CD4-positive, alpha-beta memory T cell (primary cell): ENCODE measurements around the gene XPNPEP3. TPM values are rescaled to one million over a fixed set of nuclear protein-coding genes. Genes with fewer than 3 reads are reported as not detected.

Source experiments
- CTCF ChIA-PET: fragments of 350-600 bp; sonication (Branson Sonifier 250); formaldehyde crosslinking; loops from one replicate; lab custom pipeline; 2021; ENCODE audit warnings: inconsistent platforms; ENCODE audit not compliant: partially characterized antibody; lab: Charles Lee
- POLR2A ChIA-PET: fragments of 350-600 bp; sonication (Branson Sonifier 250); formaldehyde crosslinking; loops from one replicate; lab custom pipeline; 2021; ENCODE audit not compliant: partially characterized antibody; lab: Charles Lee
- DNase-seq, 5 donors: peaks; one replicate each; pipeline versions ENCODE4 v3.0.0 to v3.0.0-alpha.2; 2020 to 2022; ENCODE audit warnings: mixed read lengths in 1 of 5
- H3K27ac ChIP-seq: one replicate; pipeline ENCODE4 v1.7.0; 2013; ENCODE audit warnings: low read depth, low read length
- H3K27me3 ChIP-seq: 2 replicates; pipeline ENCODE4 v1.7.0; 2013; ENCODE audit warnings: mild to moderate bottlenecking, low read length, moderate library complexity; ENCODE audit not compliant: insufficient read depth
- H3K36me3 ChIP-seq: 2 replicates; pipeline ENCODE4 v1.7.0; 2013; ENCODE audit warnings: mild to moderate bottlenecking, low read length, moderate library complexity; ENCODE audit not compliant: insufficient read depth
- H3K4me1 ChIP-seq: 2 replicates; pipeline ENCODE4 v1.7.0; 2013; ENCODE audit warnings: mild to moderate bottlenecking, low read length, moderate library complexity; ENCODE audit not compliant: insufficient read depth
- H3K4me3 ChIP-seq, 2 donors: one replicate each; pipeline ENCODE4 v1.7.0; 2013; ENCODE audit warnings: low read length in 2 of 2, mild to moderate bottlenecking in 1 of 2
- H3K9me3 ChIP-seq, 2 donors: one replicate each; pipeline ENCODE4 v1.7.0; 2013; ENCODE audit warnings: low read length in 2 of 2, control low read depth in 1 of 2; ENCODE audit not compliant: control insufficient read depth in 1 of 2
- H3K27ac Mint-ChIP-seq, 7 donors: one replicate each; pipeline ENCODE4 v1.8.0; 2020 to 2021; ENCODE audit warnings: mixed read lengths in 7 of 7, mild to moderate bottlenecking in 6 of 7, inconsistent platforms in 3 of 7, moderate library complexity in 3 of 7
- H3K27me3 Mint-ChIP-seq, 2 donors: one replicate each; pipeline ENCODE4 v1.8.0; 2020 to 2021; ENCODE audit warnings: mixed read lengths in 2 of 2
- H3K36me3 Mint-ChIP-seq, 2 donors: one replicate each; pipeline ENCODE4 v1.8.0; 2020 to 2021; ENCODE audit warnings: mixed read lengths in 2 of 2, inconsistent platforms in 1 of 2, mild to moderate bottlenecking in 1 of 2
- H3K4me1 Mint-ChIP-seq, 4 donors: one replicate each; pipeline ENCODE4 v1.8.0; 2020 to 2021; ENCODE audit warnings: mixed read lengths in 4 of 4, mild to moderate bottlenecking in 1 of 4
- H3K4me3 Mint-ChIP-seq, 8 donors: one replicate each; pipeline ENCODE4 v1.8.0; 2020 to 2021; ENCODE audit warnings: mixed read lengths in 8 of 8, mild to moderate bottlenecking in 7 of 8, moderate library complexity in 6 of 8, inconsistent platforms in 3 of 8
- H3K9me3 Mint-ChIP-seq, 8 donors: one replicate each; pipeline ENCODE4 v1.8.0; 2020 to 2021; ENCODE audit warnings: mixed read lengths in 8 of 8, mild to moderate bottlenecking in 5 of 8, inconsistent platforms in 3 of 8, moderate library complexity in 1 of 8
- intact Hi-C: fragments of 100-400 bp; cut with micrococcal nuclease; formaldehyde crosslinking; loops from one replicate; pipeline ENCODE4 v1.15.1; 2023
- polyA plus RNA-seq, 2 donors: library from polyadenylated mRNA; unstranded; fragments of 300-500 nt; fragmentation: Illumina TruSeq; gene quantifications; one replicate each; pipeline ENCODE4 v1.2.3, GENCODE V29; 2021
- total RNA-seq, 2 experiments: library from RNA; stranded (reverse); gene quantifications; one replicate each; pipeline ENCODE4 v1.2.3, GENCODE V29; 2021

XPNPEP3 gene
- total and polyA plus RNA-seq, 4 experiments from 2014 or later: 3.7 to 20.0 (median 13.8) TPM

- Histone ChIP-seq H3K9me3 (no peaks in the 10 kb centered on the region), H3K27me3 (no peaks in the 10 kb centered on the region), H3K4me3 (no peak overlapping the region), H3K27ac (no peak overlapping the region), H3K4me1 (no peaks in the 10 kb centered on the region), H3K36me3 (no peaks in the 10 kb centered on the region)
- Mint-ChIP-seq H3K27ac (no peak overlapping the region), H3K4me3 (no peak overlapping the region), H3K4me1 (peaks cover 0 to 1% (median 0%) of the 10 kb centered on the region in 4 donors), H3K9me3 (no peaks in the 10 kb centered on the region), H3K36me3 (peaks cover 4 to 7% of the 10 kb centered on the region in 2 donors), H3K27me3 (no peaks in the 10 kb centered on the region)
- no peak for DNase-seq
- CTCF ChIA-PET: no interaction called here
- POLR2A ChIA-PET: interaction anchor here (0.9 kb wide), 1 partner anchor 17 kb away, joined by 3 read pairs; the partner anchor contains the start of gene XPNPEP3
- intact Hi-C loops: no loop called here
Measured at GRCh38 chr22:40874016-40874415, 17.1 kb downstream of the XPNPEP3 start.

- H3K27ac Mint-ChIP-seq: no peak overlapping the region
- H3K4me1 Mint-ChIP-seq: peaks cover 0 to 1% (median 0%) of the 10 kb centered on the region in 4 donors
- ChIA-PET CTCF (interaction anchor here (1.3 kb wide), 1 partner anchor 8 kb away, joined by 3 read pairs; no protein-coding TSS in a partner anchor), POLR2A (interaction anchor here (0.9 kb wide), 1 partner anchor 18 kb away, joined by 3 read pairs; the partner anchor contains the start of gene XPNPEP3)
- H3K9me3 Mint-ChIP-seq: no peaks in the 10 kb centered on the region
- no peaks in the 10 kb centered on the region for H3K36me3 ChIP-seq
- no peaks in the 10 kb centered on the region for H3K9me3 ChIP-seq
- intact Hi-C loops: no loop called here
- H3K27ac ChIP-seq: no peak overlapping the region
- no peak for DNase-seq
- peaks cover 4 to 7% of the 10 kb centered on the region in 2 donors for H3K36me3 Mint-ChIP-seq
- H3K4me1 ChIP-seq: no peaks in the 10 kb centered on the region
- H3K4me3 ChIP-seq: no peak overlapping the region
- H3K27me3 Mint-ChIP-seq: no peaks in the 10 kb centered on the region
- no peaks in the 10 kb centered on the region for H3K27me3 ChIP-seq
- no peak overlapping the region for H3K4me3 Mint-ChIP-seq
Measured at GRCh38 chr22:40875111-40875510, 18.2 kb downstream of the XPNPEP3 start.

GRCh38 chr22:40876907-40877306 is 20.0 kb downstream of the XPNPEP3 start:
- Mint-ChIP-seq H3K9me3 (no peaks in the 10 kb centered on the region), H3K4me1 (no peaks in the 10 kb centered on the region), H3K4me3 (no peak overlapping the region), H3K27me3 (no peaks in the 10 kb centered on the region), H3K27ac (peak overlapping the region in 1 of 7 donors; percentile 4), H3K36me3 (peaks cover 6 to 7% of the 10 kb centered on the region in 2 donors)
- CTCF ChIA-PET: no interaction called here
- no peak for DNase-seq
- Histone ChIP-seq H3K27ac (no peak overlapping the region), H3K36me3 (no peaks in the 10 kb centered on the region), H3K4me1 (no peaks in the 10 kb centered on the region), H3K4me3 (no peak overlapping the region), H3K27me3 (no peaks in the 10 kb centered on the region), H3K9me3 (no peaks in the 10 kb centered on the region)
- intact Hi-C loops: no loop called here
- POLR2A ChIA-PET: interaction anchor here (0.6 kb wide), 1 partner anchor 867 kb away, joined by 3 read pairs; no protein-coding TSS in a partner anchor

- intact Hi-C loops: no loop called here
- H3K9me3 Mint-ChIP-seq: no peaks in the 10 kb centered on the region
- no peaks in the 10 kb centered on the region for H3K9me3 ChIP-seq
- H3K4me3 Mint-ChIP-seq: no peak overlapping the region
- no peaks in the 10 kb centered on the region for H3K27me3 Mint-ChIP-seq
- H3K4me3 ChIP-seq: no peak overlapping the region
- CTCF ChIA-PET: no interaction called here
- H3K27me3 ChIP-seq: no peaks in the 10 kb centered on the region
- H3K36me3 Mint-ChIP-seq: peaks cover 7 to 9% of the 10 kb centered on the region in 2 donors
- no peak for DNase-seq
- no peaks in the 10 kb centered on the region for H3K4me1 Mint-ChIP-seq
- POLR2A ChIA-PET: interaction anchor here (0.6 kb wide), 1 partner anchor 868 kb away, joined by 3 read pairs; no protein-coding TSS in a partner anchor
- H3K27ac ChIP-seq: no peak overlapping the region
- no peaks in the 10 kb centered on the region for H3K36me3 ChIP-seq
- no peaks in the 10 kb centered on the region for H3K4me1 ChIP-seq
- peak overlapping the region in 1 of 7 donors; percentile 8 for H3K27ac Mint-ChIP-seq
Measured at GRCh38 chr22:40877488-40877887, 20.5 kb downstream of the XPNPEP3 start.

- Mint-ChIP-seq H3K9me3 (no peaks in the 10 kb centered on the region), H3K4me3 (no peak overlapping the region), H3K36me3 (peaks cover 9 to 12% of the 10 kb centered on the region in 2 donors), H3K27me3 (no peaks in the 10 kb centered on the region), H3K4me1 (no peaks in the 10 kb centered on the region), H3K27ac (peak overlapping the region in 1 of 7 donors; percentile 13)
- ChIA-PET CTCF (interaction anchor here (1.2 kb wide), 1 partner anchor 20 kb away, joined by 4 read pairs; no protein-coding TSS in a partner anchor), POLR2A (no interaction called here)
- H3K4me1 ChIP-seq: no peaks in the 10 kb centered on the region
- DNase-seq: no peak
- peaks cover 10% of the 10 kb centered on the region for H3K36me3 ChIP-seq
- no peak overlapping the region for H3K4me3 ChIP-seq
- H3K27ac ChIP-seq: no peak overlapping the region
- no peaks in the 10 kb centered on the region for H3K9me3 ChIP-seq
- no peaks in the 10 kb centered on the region for H3K27me3 ChIP-seq
- intact Hi-C loops: no loop called here
Measured at GRCh38 chr22:40878922-40879321, 22.0 kb downstream of the XPNPEP3 start.

GRCh38 chr22:40889116-40889515 is 32.2 kb downstream of the XPNPEP3 start:
- Histone ChIP-seq H3K36me3 (peaks cover 14% of the 10 kb centered on the region), H3K27me3 (no peaks in the 10 kb centered on the region), H3K4me1 (no peaks in the 10 kb centered on the region), H3K9me3 (no peaks in the 10 kb centered on the region), H3K27ac (no peak overlapping the region), H3K4me3 (no peak overlapping the region)
- H3K9me3 Mint-ChIP-seq: no peaks in the 10 kb centered on the region
- no peaks in the 10 kb centered on the region for H3K27me3 Mint-ChIP-seq
- POLR2A ChIA-PET: no interaction called here
- H3K4me1 Mint-ChIP-seq: no peaks in the 10 kb centered on the region
- CTCF ChIA-PET: interaction anchor here (1.4 to 2.2 kb wide), 2 partner anchors 10 to 206 kb away, joined by 6 read pairs; no protein-coding TSS in a partner anchor
- H3K4me3 Mint-ChIP-seq: no peak overlapping the region
- DNase-seq: no peak
- H3K36me3 Mint-ChIP-seq: peaks cover 22 to 51% of the 10 kb centered on the region in 2 donors
- intact Hi-C loops: no loop called here
- peak overlapping the region in 1 of 7 donors; percentile 12 for H3K27ac Mint-ChIP-seq

GRCh38 chr22:40890881-40891280 is 33.9 kb downstream of the XPNPEP3 start:
- Histone ChIP-seq H3K27me3 (no peaks in the 10 kb centered on the region), H3K9me3 (no peaks in the 10 kb centered on the region), H3K36me3 (peaks cover 14% of the 10 kb centered on the region), H3K27ac (no peak overlapping the region), H3K4me1 (no peaks in the 10 kb centered on the region), H3K4me3 (no peak overlapping the region)
- H3K27ac Mint-ChIP-seq: no peak overlapping the region
- no peak overlapping the region for H3K4me3 Mint-ChIP-seq
- no peaks in the 10 kb centered on the region for H3K27me3 Mint-ChIP-seq
- no peak for DNase-seq
- H3K36me3 Mint-ChIP-seq: peaks cover 22 to 53% of the 10 kb centered on the region in 2 donors
- H3K4me1 Mint-ChIP-seq: no peaks in the 10 kb centered on the region
- intact Hi-C loops: no loop called here
- CTCF ChIA-PET: no interaction called here
- no peaks in the 10 kb centered on the region for H3K9me3 Mint-ChIP-seq
- POLR2A ChIA-PET: no interaction called here
